Smooth muscle cell (in vitro differentiated cells): ENCODE data around the gene SAMM50. TPM values are rescaled to one million over a fixed set of nuclear protein-coding genes. Genes with fewer than 3 reads are reported as not detected.

Source experiments
- DNase-seq: peaks from one replicate; lab custom pipeline; 2025; ENCODE audit not compliant: unreplicated experiment; lab: John Stamatoyannopoulos, UW
- H2AFZ ChIP-seq: fragments of 200-600 bp; sonication (generic); 2 replicates; pipeline ENCODE4 v1.6.0; 2016; ENCODE audit warnings: antibody characterized with exemption, low read depth, mild to moderate bottlenecking
- H3F3A ChIP-seq: fragments of 200-600 bp; sonication (generic); 2 replicates; pipeline ENCODE4 v1.6.0; 2017; ENCODE audit warnings: antibody characterized with exemption, low read depth
- H3K27ac ChIP-seq: fragments of 200-600 bp; sonication (generic); 2 replicates; pipeline ENCODE4 v1.5.1; 2016; ENCODE audit warnings: low read depth, mild to moderate bottlenecking
- H3K27me3 ChIP-seq: fragments of 200-600 bp; sonication (generic); 2 replicates; pipeline ENCODE4 v1.6.1; 2016; ENCODE audit warnings: low read depth, mild to moderate bottlenecking
- H3K36me3 ChIP-seq: fragments of 200-600 bp; sonication (generic); 2 replicates; pipeline ENCODE4 v1.5.1; 2016; ENCODE audit warnings: low read depth
- H3K4me1 ChIP-seq: fragments of 200-600 bp; sonication (generic); 2 replicates; pipeline ENCODE4 v1.5.1; 2016; ENCODE audit warnings: low read depth
- H3K4me2 ChIP-seq: fragments of 200-600 bp; sonication (generic); 2 replicates; pipeline ENCODE4 v1.6.0; 2016; ENCODE audit warnings: mild to moderate bottlenecking
- H3K4me3 ChIP-seq: fragments of 200-600 bp; sonication (generic); 2 replicates; pipeline ENCODE4 v1.5.1; 2016; ENCODE audit warnings: mild to moderate bottlenecking
- H3K79me2 ChIP-seq: fragments of 200-600 bp; sonication (generic); 2 replicates; pipeline ENCODE4 v1.6.0; 2016; ENCODE audit warnings: low read depth, mild to moderate bottlenecking
- H3K9ac ChIP-seq: fragments of 200-600 bp; sonication (generic); 2 replicates; pipeline ENCODE4 v1.6.0; 2016; ENCODE audit warnings: low read depth
- H3K9me3 ChIP-seq: fragments of 200-600 bp; sonication (generic); replicated peaks from 2 replicates; pipeline ENCODE4 v1.5.1; 2016; ENCODE audit warnings: low read depth
- H4K20me1 ChIP-seq: fragments of 200-600 bp; sonication (generic); 2 replicates; pipeline ENCODE4 v1.6.0; 2016; ENCODE audit warnings: low read depth
- CTCF ChIP-seq: fragments of 200-600 bp; sonication (generic); IDR thresholded peaks from 2 replicates; pipeline ENCODE4 v1.5.1; 2017; ENCODE audit warnings: borderline replicate concordance, mild to moderate bottlenecking, antibody characterized with exemption; ENCODE audit not compliant: insufficient read depth, poor library complexity, severe bottlenecking
- WGBS: methylation state at CpG from one replicate; pipeline ENCODE4 v1.1.7; 2016; ENCODE audit warnings: low lambda C conversion rate; 5-methylcytosine and 5-hydroxymethylcytosine counted together
- polyA plus RNA-seq: library from polyadenylated mRNA; unstranded; fragments of >200 nt; fragmentation: Nextera tagmentation; extraction: Ambion mirVana; gene quantifications from 2 replicates; pipeline ENCODE4 v1.2.1, GENCODE V29; 2016
- total RNA-seq: library from RNA; depleted of rRNA; stranded (reverse); fragments of >200 nt; gene quantifications from 2 replicates; pipeline ENCODE4 v1.2.3, GENCODE V29; 2014

Gene SAMM50
- total and polyA plus RNA-seq, 2 experiments from 2014 or later = 43.6 to 56.1 TPM

GRCh38 chr22:43928468-43928867, 26.8 kb upstream of the SAMM50 start:
- H3K27ac ChIP-seq = no peak overlapping the region
- H3K9me3 ChIP-seq = no peaks in the 10 kb centered on the region
- WGBS = 97% methylated on average over 5 of the region's 5 CpGs
- TF ChIP-seq CTCF = no peak
- H3F3A ChIP-seq = peaks cover 5% of the 10 kb centered on the region
- peaks cover 18% of the 10 kb centered on the region for H3K4me1 ChIP-seq
- no peak overlapping the region for H2AFZ ChIP-seq
- peaks cover 18% of the 10 kb centered on the region for H4K20me1 ChIP-seq
- no peaks in the 10 kb centered on the region for H3K36me3 ChIP-seq
- H3K9ac ChIP-seq = no peak overlapping the region
- H3K79me2 ChIP-seq = no peaks in the 10 kb centered on the region
- no peak for DNase-seq
- H3K4me3 ChIP-seq = no peak overlapping the region
- H3K4me2 ChIP-seq = no peak overlapping the region
- no peaks in the 10 kb centered on the region for H3K27me3 ChIP-seq

DNA sequence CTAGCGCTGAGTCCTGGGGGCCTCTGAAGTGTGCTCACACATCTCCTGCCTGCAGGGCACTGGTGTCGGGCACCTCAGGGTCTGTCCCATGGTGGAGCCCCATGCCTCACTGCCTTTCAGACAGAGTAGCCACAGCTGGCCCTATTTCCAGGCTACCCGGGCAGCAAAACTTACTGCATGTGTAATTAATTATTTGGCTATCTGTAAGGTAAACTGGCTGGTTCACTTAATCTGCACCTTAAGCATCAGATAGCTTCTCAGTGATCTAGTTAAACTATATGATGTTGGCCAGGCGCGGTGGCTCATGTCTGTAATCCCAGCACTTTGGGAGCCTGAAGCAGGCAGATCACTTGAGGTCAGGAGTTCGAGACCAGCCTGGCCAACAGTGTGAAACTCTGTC, 26.3 kb upstream of the SAMM50 start:
- Histone ChIP-seq H3K4me1 (peaks cover 18% of the 10 kb centered on the region), H3K9ac (no peak overlapping the region), H3F3A (peaks cover 5% of the 10 kb centered on the region), H2AFZ (no peak overlapping the region), H3K4me3 (no peak overlapping the region), H3K9me3 (no peaks in the 10 kb centered on the region), H3K27ac (no peak overlapping the region), H3K36me3 (no peaks in the 10 kb centered on the region), H3K79me2 (no peaks in the 10 kb centered on the region), H4K20me1 (peaks cover 18% of the 10 kb centered on the region), H3K27me3 (no peaks in the 10 kb centered on the region), H3K4me2 (no peak overlapping the region)
- no peak for DNase-seq
- TF ChIP-seq CTCF = no peak
- 95% methylated on average over 6 of the region's 6 CpGs for WGBS

DNA sequence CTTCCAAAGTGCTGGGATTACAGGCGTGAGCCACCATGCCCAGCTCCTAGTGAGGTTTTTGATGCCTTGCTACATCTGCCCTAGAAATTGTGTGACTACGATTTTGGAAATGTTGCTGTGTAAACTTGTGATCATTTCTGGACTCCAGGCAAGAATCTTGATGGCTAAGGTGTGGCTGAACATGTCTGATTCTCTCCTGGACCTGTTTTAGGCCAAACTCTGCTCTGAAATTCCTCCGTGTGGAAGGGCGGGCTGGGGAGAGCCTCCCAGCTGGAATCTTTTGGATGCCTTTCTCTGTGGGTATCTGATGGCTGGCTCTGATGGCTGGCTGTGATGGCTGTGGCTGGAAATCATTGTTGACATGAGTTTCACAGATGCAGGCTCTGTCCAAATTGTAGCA, 23.5 kb upstream of the SAMM50 start:
- 83% methylated on average over 4 of the region's 4 CpGs for WGBS

More for the DNA sequence above, 23.5 kb upstream of the SAMM50 start:
- Histone ChIP-seq H3K27ac (no peak overlapping the region), H3K36me3 (no peaks in the 10 kb centered on the region), H3K9ac (no peak overlapping the region), H3F3A (no peaks in the 10 kb centered on the region), H3K27me3 (no peaks in the 10 kb centered on the region), H3K4me3 (no peak overlapping the region), H2AFZ (no peak overlapping the region), H4K20me1 (peaks cover 9% of the 10 kb centered on the region), H3K4me1 (no peaks in the 10 kb centered on the region), H3K79me2 (no peaks in the 10 kb centered on the region), H3K4me2 (no peak overlapping the region), H3K9me3 (no peaks in the 10 kb centered on the region)
- no peak for TF ChIP-seq CTCF
- no peak for DNase-seq
